B cell (primary cell): Measurements from ENCODE around the gene TP63. TPM values are rescaled to one million over a fixed set of nuclear protein-coding genes. Genes with fewer than 3 reads are reported as not detected.

Experiments used
- ATAC-seq: fragments of 200-7000 bp; cut with Tn5 transposase; one replicate; pipeline ENCODE4 v1.10.0; 2021; ENCODE audit warnings: low read depth, mild to moderate bottlenecking, moderate number of reproducible peaks, moderate library complexity
- CTCF ChIA-PET: fragments of 350-600 bp; sonication (Branson Sonifier 250); formaldehyde crosslinking; loops from one replicate; lab custom pipeline; 2021; ENCODE audit warnings: antibody characterized with exemption, inconsistent platforms; lab: Charles Lee
- POLR2A ChIA-PET: fragments of 350-600 bp; sonication (Branson Sonifier 250); formaldehyde crosslinking; loops from one replicate; lab custom pipeline; 2021; ENCODE audit warnings: antibody characterized with exemption; lab: Charles Lee
- DNase-seq: peaks from one replicate; pipeline ENCODE4 v3.0.0; 2013
- H2AFZ ChIP-seq: 2 replicates; pipeline ENCODE4 v1.6.1; 2012; ENCODE audit warnings: mild to moderate bottlenecking, low read depth, low read length; ENCODE audit not compliant: insufficient read depth, poor library complexity, severe bottlenecking
- H3K27ac ChIP-seq, 2 donors: 1 replicate in 1 of 2; 2 replicates in 1 of 2; pipeline ENCODE4 v1.5.1; 2012 to 2013; ENCODE audit warnings: low read length in 2 of 2, mild to moderate bottlenecking in 2 of 2, moderate library complexity in 1 of 2
- H3K27me3 ChIP-seq, 4 experiments: fragments of 200-600 bp in 1 of 4; sonication (generic) in 1 of 4; replicated peaks in 1 of 4; 1 replicate in 2 of 4; 2 replicates in 2 of 4; pipeline versions ENCODE4 v1.6.1 to v1.7.0; 2013 to 2016; ENCODE audit warnings: low read length in 3 of 4, mild to moderate bottlenecking in 2 of 4, mixed read lengths in 1 of 4, moderate library complexity in 1 of 4; ENCODE audit not compliant: insufficient read depth in 4 of 4, control insufficient read depth in 3 of 4; ENCODE audit errors: control extremely low read depth in 1 of 4
- H3K36me3 ChIP-seq, 2 experiments: replicated peaks in 1 of 2; 1 replicate in 1 of 2; 2 replicates in 1 of 2; pipeline versions ENCODE4 v1.6.1 to v1.7.1; 2013; ENCODE audit warnings: low read length in 1 of 2; ENCODE audit not compliant: insufficient read depth in 2 of 2, control insufficient read depth in 1 of 2; ENCODE audit errors: control extremely low read depth in 1 of 2, extremely low read depth in 1 of 2
- H3K4me1 ChIP-seq, 2 donors: fragments of 200-600 bp in 1 of 2; sonication (generic) in 1 of 2; 1 replicate in 1 of 2; 2 replicates in 1 of 2; pipeline versions ENCODE4 v1.5.1 to v1.6.1; 2013 to 2017; ENCODE audit warnings: low read length in 2 of 2; ENCODE audit not compliant: control insufficient read depth in 2 of 2, insufficient read depth in 2 of 2
- H3K4me2 ChIP-seq: replicated peaks from 2 replicates; pipeline ENCODE3; 2012; ENCODE audit warnings: mild to moderate bottlenecking, low read depth, low read length; ENCODE audit not compliant: poor library complexity, severe bottlenecking
- H3K4me3 ChIP-seq, 5 experiments: fragments of 200-600 bp in 1 of 5; sonication (generic) in 1 of 5; 1 replicate in 3 of 5; 2 replicates in 2 of 5; pipeline versions ENCODE4 v1.5.1 to v1.7.0; 2011 to 2016; ENCODE audit warnings: low read length in 4 of 5, mild to moderate bottlenecking in 4 of 5, low read depth in 2 of 5, control low read depth in 1 of 5, moderate library complexity in 1 of 5; ENCODE audit not compliant: insufficient read depth in 1 of 5; ENCODE audit errors: control extremely low read depth in 1 of 5, extremely low read depth in 1 of 5
- H3K79me2 ChIP-seq: fragments of 200-600 bp; sonication (generic); one replicate; pipeline ENCODE4 v1.6.0; 2016; ENCODE audit warnings: low read length; ENCODE audit not compliant: control insufficient read depth, insufficient read depth
- H3K9ac ChIP-seq: fragments of 200-600 bp; sonication (generic); 2 replicates; pipeline ENCODE4 v1.6.1; 2017; ENCODE audit warnings: mild to moderate bottlenecking, low read length, moderate library complexity
- H3K9me3 ChIP-seq, 3 donors: one replicate each; pipeline versions ENCODE4 v1.6.1 to v1.7.1; 2013; ENCODE audit warnings: low read length in 2 of 3; ENCODE audit not compliant: control insufficient read depth in 2 of 3, insufficient read depth in 1 of 3; ENCODE audit errors: control extremely low read depth in 1 of 3
- H4K20me1 ChIP-seq: 2 replicates; pipeline ENCODE4 v1.6.0; 2012; ENCODE audit warnings: mild to moderate bottlenecking, low read length; ENCODE audit not compliant: insufficient read depth, control insufficient read depth, poor library complexity, severe bottlenecking
- H3K27ac Mint-ChIP-seq: one replicate; pipeline ENCODE4 v1.8.0; 2021; ENCODE audit warnings: mixed read lengths
- H3K27me3 Mint-ChIP-seq: one replicate; pipeline ENCODE4 v1.8.0; 2021; ENCODE audit warnings: mixed read lengths
- H3K4me1 Mint-ChIP-seq: one replicate; pipeline ENCODE4 v1.8.0; 2021; ENCODE audit warnings: mixed read lengths
- H3K4me3 Mint-ChIP-seq: one replicate; pipeline ENCODE4 v1.8.0; 2021; ENCODE audit warnings: mixed read lengths
- H3K9me3 Mint-ChIP-seq: one replicate; pipeline ENCODE4 v1.8.0; 2022; ENCODE audit warnings: mixed read lengths; ENCODE audit not compliant: insufficient read depth
- CTCF ChIP-seq: fragments of 200-600 bp; IDR thresholded peaks from one replicate; pipeline ENCODE4 v1.8.0; 2022; ENCODE audit warnings: antibody characterized with exemption, mild to moderate bottlenecking
- EZH2 ChIP-seq: IDR thresholded peaks from 2 replicates; pipeline ENCODE4 v1.6.1; 2012; ENCODE audit warnings: borderline replicate concordance, low read depth, mild to moderate bottlenecking, moderate library complexity, low read length; ENCODE audit not compliant: insufficient read depth, poor library complexity, severe bottlenecking
- WGBS: methylation state at CpG from one replicate; pipeline ENCODE4 v1.1.5; 2013; ENCODE audit warnings: missing lambda C conversion rate; ENCODE audit not compliant: insufficient coverage; 5-methylcytosine and 5-hydroxymethylcytosine counted together
- intact Hi-C: fragments of 100-400 bp; cut with micrococcal nuclease; formaldehyde crosslinking; loops from one replicate; pipeline ENCODE4 v1.10.0; 2022
- polyA plus RNA-seq: library from polyadenylated mRNA; depleted of rRNA; stranded (reverse); fragments of >200 nt; gene quantifications from 2 replicates; pipeline ENCODE4 v1.2.3, GENCODE V29; 2012
- total RNA-seq, 2 donors: library from RNA; stranded (reverse); fragments of 120-200 nt in 1 of 2; gene quantifications; 1 replicate in 1 of 2; 2 replicates in 1 of 2; pipeline versions ENCODE4 v1.2.3 to v1.2.4, GENCODE V29; 2013 to 2022

Gene TP63
- total and polyA plus RNA-seq, 2 donors (not counting 1 experiment from before 2014, with no cell fraction given): 1.2 to 2.0 TPM

GRCh38 chr3:189941125-189941524 is 309.9 kb downstream of the TP63 start:
- ATAC-seq (no peak), DNase-seq (no peak)
- H4K20me1 ChIP-seq: no peaks in the 10 kb centered on the region
- no peak overlapping the region for H3K4me3 ChIP-seq
- H2AFZ ChIP-seq: no peak overlapping the region
- no peak overlapping the region for H3K9ac ChIP-seq
- no peaks in the 10 kb centered on the region for H3K4me1 Mint-ChIP-seq
- WGBS: 97% methylated on average over 3 of the region's 5 CpGs
- H3K27me3 Mint-ChIP-seq: no peaks in the 10 kb centered on the region
- no peaks in the 10 kb centered on the region for H3K27me3 ChIP-seq
- no peak overlapping the region for H3K4me2 ChIP-seq
- CTCF ChIA-PET: interaction anchor here (0.8 to 1.4 kb wide), 3 partner anchors 14 to 1107 kb away, joined by 3 to 5 read pairs (median 3); no protein-coding TSS in a partner anchor
- H3K9me3 Mint-ChIP-seq: no peaks in the 10 kb centered on the region
- intact Hi-C loops: no loop called here
- H3K27ac Mint-ChIP-seq: no peak overlapping the region
- H3K36me3 ChIP-seq: no peaks in the 10 kb centered on the region
- H3K4me1 ChIP-seq: no peaks in the 10 kb centered on the region
- TF ChIP-seq EZH2: no peak
- TF ChIP-seq CTCF: no peak
- no peaks in the 10 kb centered on the region for H3K9me3 ChIP-seq
- H3K4me3 Mint-ChIP-seq: no peak overlapping the region
- H3K79me2 ChIP-seq: no peaks in the 10 kb centered on the region
- POLR2A ChIA-PET: no interaction called here
- H3K27ac ChIP-seq: no peak overlapping the region

- no peaks in the 10 kb centered on the region for H3K36me3 ChIP-seq
- TF ChIP-seq EZH2: no peak
- no peak for TF ChIP-seq CTCF
- ATAC-seq: no peak
- Mint-ChIP-seq H3K9me3 (no peaks in the 10 kb centered on the region), H3K4me1 (no peaks in the 10 kb centered on the region), H3K27me3 (no peaks in the 10 kb centered on the region), H3K4me3 (no peak overlapping the region), H3K27ac (no peak overlapping the region)
- H3K4me3 ChIP-seq: no peak overlapping the region
- no peak overlapping the region for H2AFZ ChIP-seq
- no peaks in the 10 kb centered on the region for H3K9me3 ChIP-seq
- CTCF ChIA-PET: interaction anchor here (1.0 kb wide), 1 partner anchor 1107 kb away, joined by 5 read pairs; no protein-coding TSS in a partner anchor
- 80% methylated on average over 1 of the region's 2 CpGs for WGBS
- no peaks in the 10 kb centered on the region for H3K27me3 ChIP-seq
- no peak overlapping the region for H3K27ac ChIP-seq
- POLR2A ChIA-PET: no interaction called here
- no peaks in the 10 kb centered on the region for H3K4me1 ChIP-seq
- H4K20me1 ChIP-seq: no peaks in the 10 kb centered on the region
- H3K4me2 ChIP-seq: no peak overlapping the region
- DNase-seq: no peak
- intact Hi-C loops: no loop called here
- no peaks in the 10 kb centered on the region for H3K79me2 ChIP-seq
- no peak overlapping the region for H3K9ac ChIP-seq
Observed at GRCh38 chr3:189941679-189942078, 310.5 kb downstream of the TP63 start.
